HG03097 (cell line): ENCODE results near the gene LRRN3.
"Not testable (repeated sequence)": the region's sequence is repeated elsewhere in the genome, so short reads cannot be mapped to it uniquely, and the experiment has no call there.

Source experiments
- ATAC-seq: cut with Tn5 transposase; IDR thresholded peaks from one replicate; pipeline ENCODE4 v1.9.1; 2021; ENCODE audit not compliant: unreplicated experiment, low FRiP score

The LRRN3 gene

DNA sequence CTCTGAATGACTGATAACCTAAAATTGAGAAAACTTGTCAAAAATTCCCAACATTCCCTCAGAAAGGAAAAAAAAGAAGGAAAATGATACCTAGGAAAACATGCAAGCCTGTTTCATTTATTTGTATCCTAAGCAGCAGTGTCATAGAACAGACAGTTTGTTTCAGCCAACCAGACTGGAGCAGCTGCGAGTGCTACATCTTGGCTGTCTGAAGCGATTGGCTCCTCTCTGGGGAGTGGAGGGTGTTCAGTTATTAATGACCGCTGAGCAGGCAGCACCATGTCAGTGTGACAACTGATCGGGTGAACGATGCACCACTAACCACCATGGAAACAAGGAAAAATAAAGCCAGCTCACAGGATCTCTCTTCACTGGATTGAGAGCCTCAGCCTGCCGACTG is at the start of gene LRRN3:
Gene LRRN3, plus strand, starts transcription at position 282 of the 400 bp plus-strand sequence. CDS start 31,646 bp downstream, outside the sequence.
- ATAC-seq = no peak

DNA sequence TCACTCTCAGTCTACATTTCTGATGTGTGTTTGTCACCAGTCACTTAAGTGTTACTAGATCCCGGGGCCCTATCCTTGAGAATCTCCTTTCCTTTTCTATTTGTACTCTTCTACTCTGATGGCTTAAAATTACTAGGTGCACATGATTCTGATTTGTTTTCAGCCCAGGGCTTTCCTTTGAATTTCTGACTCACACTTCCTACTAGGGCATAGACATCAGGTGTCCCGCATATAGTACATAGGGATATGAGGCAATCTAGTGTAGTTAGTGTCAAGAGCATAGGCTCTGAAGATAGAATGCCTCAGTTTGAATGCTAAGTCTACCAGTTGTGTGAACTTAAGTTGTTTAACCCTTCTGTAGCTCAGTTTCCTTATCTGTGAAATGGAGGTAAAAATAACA is 49.4 kb upstream of the LRRN3 start:
- no peak for ATAC-seq

DNA sequence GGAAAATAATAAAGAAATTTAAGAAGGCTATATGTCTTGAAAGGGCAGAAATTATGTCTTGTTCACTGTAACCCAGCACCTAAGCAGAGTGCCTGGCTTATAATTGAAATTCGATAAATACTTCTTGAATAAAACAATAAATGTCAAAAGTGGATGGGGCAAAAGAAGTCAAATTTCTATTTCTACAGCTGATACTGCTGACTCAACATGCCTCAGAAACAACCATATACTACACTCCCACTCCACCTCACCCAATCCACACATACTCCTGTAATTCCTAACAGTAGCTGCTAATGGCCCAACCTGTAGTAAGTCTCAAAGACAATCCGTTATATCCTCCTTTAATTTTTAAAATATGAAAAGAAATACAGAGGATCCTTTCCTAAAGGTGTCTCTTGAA is 48.1 kb upstream of the LRRN3 start:
- no peak for ATAC-seq

DNA sequence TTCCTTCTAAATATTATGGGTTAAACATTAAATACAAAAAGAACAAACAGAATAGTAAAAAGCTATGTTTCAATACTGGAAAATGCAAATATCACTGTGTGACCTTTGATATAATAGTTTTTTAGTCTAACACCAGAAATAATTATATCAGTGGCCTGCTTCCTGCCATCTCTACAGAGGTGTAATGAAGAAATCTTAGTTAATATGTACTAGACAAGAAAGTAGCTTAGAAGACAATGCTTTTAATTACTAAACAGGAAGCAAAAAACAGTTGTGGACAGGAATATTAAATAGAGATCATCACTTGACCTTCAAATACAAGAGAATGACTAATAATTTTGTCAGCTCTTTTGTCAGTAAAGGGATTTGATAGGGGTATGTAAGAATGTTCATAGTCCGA is 47.4 kb upstream of the LRRN3 start:
- peak; percentile 98 for ATAC-seq

DNA sequence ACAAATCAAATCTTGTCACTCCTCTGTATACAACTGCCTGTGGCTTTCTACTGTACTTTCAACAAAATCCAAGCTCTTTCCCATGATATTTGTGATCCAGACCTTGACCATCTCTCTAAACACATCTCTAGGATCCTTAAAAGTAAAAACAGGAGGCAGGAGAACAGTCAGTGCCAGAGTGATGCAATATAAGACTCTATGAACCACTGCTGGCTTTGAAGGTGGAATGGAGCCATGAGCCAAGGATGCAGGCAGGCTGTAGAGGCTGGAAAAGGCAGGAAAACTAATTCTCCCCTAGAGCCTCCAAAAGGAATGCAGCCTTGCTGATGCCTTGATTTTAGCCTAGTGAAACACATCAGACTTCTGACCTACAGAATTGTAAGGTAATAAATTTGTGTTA is 45.5 kb upstream of the LRRN3 start:
- ATAC-seq = no peak

DNA sequence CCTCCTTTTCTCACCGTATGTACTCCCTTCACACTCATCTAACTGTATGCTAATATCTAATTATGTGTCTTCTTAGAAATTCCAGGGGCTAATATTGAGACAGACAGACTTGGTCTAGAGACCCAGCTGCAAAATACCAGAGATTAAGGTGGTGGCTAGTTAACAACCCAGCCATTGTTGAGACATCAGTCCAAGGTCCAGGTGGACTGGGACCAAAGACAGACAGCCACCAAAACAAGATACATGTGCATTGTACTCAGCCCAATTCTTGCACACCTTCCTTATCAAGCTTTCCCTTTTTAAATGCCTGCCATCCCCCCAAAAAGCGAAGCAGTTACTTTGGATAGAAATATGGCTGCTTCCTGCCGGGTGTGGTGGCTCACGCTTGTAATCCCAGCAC is 43.3 kb upstream of the LRRN3 start:
- ATAC-seq = no peak

DNA sequence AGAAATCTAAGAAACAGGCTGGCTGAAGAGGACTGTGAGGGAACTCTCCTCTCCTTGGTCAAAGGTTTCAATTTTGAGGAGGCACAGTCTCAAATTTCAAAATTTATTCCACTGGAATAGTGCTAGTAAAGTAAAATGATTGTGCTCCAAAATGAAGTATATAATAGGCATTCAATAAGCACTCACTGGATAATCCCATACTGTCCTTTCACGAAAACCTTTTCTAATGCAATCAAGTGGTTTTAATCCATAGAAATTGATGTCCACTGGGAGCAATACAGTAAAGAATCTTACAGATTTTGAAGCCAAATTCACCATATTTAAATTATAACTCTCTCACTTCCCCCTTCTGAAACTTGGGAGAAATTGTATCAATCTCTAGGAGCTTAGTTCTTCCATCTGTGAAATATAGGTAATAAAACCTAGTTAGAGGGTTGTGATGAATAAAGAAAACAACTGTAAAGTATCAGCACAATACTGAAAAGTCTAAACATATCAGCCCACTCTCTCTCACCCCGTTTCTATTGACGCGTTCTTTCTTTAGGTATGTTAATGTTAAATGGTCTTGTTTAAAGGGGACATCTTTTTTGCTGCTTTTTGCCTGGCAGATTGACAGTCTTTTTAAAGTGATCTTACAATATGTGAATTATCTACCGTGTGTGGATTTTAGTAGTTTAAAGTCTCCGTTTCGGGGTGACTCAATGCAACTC is 40.8 kb upstream of the LRRN3 start:
- ATAC-seq = no peak

DNA sequence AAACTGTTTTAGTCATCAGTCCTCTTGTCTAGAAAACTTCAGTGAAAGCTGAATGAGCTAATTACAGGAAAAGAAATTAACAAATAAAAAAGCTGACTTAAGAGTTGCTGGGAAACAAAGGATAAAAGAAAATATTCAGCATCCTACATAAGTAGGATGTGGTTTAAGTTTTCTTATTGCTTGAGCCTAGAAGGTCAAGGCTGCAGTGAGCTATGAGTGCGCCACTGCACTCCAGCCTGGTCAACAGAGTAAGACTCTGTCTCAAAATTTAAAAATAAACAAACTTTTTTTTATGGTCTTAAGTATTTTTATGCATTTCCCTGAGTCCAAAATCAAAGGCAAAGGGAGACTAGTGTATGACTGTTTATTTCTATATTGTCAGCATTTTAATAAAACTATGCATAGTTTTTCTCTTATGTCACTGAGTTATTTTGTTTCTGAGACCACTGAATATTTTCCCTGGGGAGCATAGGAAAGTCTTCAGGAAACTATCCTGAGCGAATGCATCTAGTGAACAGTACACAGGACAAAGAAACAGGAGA is 40.0 kb upstream of the LRRN3 start:
- ATAC-seq = no peak

DNA sequence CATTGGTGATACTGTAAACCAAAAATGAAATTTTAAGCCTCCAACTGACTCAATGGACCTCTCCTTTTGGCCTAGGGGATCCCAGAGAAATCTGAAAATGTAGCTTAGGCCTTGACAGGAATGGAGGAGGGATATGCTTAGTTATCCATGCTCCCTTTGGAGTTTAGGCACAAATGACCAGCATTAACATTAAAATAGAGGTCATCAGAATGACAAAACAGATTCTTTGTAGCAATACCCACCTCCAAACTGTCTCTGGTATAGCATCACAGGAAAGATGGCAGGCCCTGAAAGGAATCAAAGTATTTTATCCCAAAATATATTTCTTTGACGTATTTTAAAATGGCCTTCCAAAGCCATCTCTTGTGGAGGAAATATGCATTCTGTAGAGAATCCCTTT is 39.1 kb upstream of the LRRN3 start:
- ATAC-seq = no peak

DNA sequence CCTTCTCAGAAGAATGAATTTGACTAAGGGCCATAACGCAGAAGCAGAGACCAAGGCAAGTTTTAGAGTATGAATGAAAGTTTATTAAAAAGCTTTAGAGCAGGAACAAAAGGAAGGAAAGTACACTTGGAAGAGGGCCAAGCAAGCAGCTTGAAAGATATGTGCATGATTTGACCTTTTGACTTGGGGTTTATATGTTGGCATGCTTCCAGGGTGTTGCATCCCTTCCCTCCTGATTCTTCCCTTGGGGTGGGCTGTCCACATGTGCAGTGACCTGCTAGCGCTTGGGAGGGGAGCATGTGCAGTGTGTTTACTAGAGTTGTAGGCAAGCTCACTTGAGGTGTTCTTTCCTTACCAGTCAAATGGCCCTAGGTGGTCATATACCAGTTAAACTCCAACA is 37.9 kb upstream of the LRRN3 start:
- ATAC-seq = no peak

DNA sequence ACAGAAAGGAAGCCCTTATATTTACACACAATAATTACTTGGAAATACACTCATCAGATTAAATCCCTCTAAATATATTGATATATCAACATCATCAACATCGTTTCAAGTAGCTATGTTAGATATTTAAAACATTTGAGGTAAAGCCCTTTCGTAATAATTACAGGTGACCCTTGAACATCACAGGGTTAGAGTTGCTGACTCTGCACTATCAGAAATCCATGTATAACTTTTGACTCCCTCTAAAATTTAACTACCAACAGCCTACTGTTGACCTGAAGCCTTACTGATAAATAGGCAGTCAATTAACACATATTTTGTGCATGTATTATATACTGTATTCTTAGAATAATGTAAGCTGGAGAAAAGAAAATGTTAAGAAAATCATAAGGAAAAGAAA is 34.6 kb upstream of the LRRN3 start:
- no peak for ATAC-seq

DNA sequence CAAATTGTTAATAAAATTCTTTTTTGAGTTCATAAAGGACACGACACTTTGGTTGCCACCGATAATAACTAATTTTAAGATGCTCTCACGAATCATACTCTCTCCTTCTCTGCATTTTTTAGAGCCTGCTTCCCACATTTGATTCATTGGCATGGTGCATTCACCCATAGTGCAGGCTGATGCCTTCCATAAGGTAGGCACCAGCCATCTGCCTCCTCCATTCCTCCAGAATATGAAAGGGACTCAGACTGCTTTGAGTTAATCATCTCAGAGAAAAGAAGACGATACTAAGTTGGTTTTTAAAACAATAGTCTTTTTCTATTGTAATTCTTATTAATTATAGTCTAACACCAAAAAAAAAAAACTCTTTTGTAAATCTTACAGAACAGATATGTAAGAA is 33.9 kb upstream of the LRRN3 start:
- ATAC-seq = no peak

DNA sequence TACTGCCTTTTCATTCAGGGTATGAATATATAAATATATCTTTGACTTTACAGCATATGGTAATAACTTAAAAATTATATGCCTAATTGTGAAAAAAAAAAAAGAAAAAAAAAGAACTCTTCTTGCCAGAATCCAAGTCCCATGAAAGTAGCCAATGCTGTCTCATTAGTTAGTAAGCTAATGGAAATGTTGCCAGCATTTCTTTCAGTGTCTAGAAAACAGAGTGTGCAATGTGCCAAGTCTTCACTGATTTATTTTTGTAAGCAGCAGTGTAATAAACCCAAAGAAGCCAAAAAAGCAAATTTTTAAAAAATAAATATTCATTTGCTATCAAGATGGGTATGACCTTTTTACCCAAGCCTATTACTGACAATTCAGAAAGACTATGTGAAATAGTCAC is 31.1 kb upstream of the LRRN3 start:
- ATAC-seq = no peak

DNA sequence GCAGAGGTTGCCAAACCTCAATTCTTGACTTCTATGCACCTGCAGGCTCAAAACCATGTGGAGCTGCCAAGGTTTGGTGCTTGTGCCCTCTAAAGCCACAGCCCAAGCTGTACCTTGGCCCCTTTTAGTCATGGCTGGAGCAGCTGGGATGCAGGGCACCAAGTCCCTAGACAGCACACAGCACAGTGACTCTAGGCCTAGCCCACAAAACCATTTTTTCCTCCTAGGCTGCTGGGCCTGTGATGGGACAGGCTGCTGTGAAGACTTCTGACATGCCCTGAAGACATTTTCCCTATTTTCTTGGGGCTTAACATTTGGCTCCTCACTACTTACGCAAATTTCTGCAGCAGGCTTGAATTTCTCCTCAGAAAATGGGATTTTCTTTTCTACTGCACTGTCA is 27.8 kb upstream of the LRRN3 start:
- no peak for ATAC-seq

DNA sequence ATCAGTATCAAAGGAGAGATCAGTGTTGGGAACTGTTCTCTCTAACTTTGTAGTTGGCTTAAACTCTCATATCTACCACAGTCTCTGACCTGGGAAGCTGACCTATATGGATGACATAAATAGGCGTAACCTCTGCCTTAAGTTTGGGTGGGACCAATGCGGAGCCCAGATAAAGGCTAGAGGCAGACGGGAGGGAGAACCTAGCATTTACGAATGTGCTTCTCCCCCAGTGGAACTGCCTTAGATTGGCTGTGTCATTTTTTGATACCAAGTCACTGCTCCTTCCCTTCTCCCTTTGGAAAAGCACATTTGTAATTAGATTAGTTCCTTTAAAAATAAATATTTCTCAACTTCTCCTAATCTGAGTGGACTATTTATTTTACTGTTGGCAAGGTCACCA is 23.7 kb upstream of the LRRN3 start:
- ATAC-seq = no peak

DNA sequence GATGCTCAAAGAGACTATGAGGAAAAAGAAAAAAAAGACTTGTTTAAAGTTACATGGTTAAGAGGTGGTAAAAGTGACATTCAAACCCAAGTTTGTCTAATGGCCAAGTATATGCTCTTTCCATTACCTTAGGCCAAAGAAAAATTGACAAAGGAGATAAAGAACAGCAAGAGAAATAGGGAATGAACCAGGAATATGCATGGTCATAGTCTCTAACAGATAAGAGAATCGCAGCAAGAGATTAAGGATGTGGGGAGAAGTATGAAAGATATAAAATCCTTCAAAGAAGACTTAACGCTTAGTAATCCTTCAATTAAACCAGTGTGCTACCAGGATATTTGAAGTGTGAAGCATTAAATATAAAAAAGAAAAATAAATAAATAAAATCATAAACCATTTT is 23.2 kb upstream of the LRRN3 start:
- ATAC-seq = no peak

DNA sequence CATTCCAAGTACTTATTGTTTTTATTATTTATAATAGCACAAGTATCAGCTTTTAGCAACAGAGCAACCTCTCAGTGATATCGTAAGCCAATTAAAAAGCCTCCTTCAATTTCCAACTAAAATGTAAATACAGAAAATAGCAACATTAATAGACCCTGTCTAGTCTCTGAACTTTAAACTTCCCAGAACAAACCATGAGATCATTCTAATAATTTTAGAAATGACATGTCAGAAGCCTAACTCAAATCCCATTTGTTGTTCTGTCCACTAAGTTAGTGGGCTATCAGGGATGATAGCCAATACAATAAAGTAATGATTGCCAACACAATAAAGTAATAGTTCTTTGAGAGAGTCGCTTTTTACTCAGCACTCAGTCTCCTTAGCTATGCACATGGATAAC is 22.3 kb upstream of the LRRN3 start:
- ATAC-seq = no peak

DNA sequence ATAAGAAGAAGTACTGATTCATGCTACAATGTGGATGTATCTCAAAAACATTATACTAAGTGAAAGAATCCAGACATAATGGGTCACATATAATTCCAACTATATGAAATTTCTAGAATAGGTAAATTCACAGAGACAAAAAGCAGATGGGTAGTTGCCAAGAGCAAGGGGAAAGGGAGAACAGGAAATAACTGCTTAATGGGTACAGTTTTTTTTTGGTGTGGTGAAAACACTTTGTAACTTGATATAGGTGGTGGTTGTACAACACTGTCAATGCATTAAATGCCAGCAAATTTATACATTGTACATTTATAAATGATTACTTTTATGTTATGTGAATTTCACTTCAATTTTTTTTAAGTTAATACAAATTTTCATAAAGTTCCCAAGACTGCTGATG is 19.4 kb upstream of the LRRN3 start:
- ATAC-seq = no peak

DNA sequence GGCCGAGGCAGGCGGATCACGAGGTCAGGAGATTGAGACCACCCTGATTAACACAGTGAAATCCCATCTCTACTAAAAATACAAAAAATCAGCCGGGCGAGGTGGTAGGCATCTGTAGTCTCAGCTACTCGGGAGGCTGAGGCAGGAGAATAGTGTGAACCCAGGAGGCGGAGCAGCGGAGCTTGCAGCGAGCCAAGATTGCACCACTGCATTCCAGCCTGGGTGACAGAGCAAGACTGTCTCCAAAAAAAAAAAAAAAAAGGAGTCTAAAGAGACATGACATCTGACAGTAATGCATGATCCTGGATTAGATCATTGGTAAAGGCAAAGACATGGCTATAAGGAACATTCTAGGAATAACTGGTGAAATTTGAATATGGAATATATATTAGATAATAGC is 18.3 kb upstream of the LRRN3 start:
- ATAC-seq = not testable (repeated sequence)

DNA sequence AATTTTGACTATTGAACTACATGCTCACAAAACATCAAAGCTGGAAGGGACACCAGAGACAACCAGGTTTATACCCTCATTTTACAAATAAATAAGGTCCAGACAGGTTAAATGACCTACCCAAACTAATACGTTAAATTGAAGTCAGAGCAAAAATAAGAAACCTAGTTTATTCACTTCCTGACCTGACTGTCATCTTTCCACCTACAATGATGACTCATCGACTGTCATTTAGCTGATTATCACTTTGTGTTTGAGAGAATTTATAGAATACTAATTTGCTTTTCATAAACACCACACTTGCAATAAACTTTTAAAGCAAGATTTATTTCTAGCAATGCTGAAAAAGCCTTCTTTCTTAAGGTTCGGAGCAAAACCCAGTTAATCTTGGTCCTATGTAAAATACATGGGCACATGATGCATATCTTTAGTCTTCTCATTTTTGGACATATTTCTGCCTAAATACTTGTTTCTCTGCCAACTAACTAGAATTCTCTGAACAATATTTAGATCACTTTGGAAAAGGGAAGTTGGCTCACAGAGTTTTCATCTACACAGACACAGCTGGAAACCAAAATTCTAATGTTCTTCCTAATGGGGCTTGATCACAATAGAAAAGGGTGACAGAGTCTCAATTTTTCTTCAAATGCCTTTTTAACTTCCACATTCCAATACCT is 16.7 kb upstream of the LRRN3 start:
- ATAC-seq = no peak

DNA sequence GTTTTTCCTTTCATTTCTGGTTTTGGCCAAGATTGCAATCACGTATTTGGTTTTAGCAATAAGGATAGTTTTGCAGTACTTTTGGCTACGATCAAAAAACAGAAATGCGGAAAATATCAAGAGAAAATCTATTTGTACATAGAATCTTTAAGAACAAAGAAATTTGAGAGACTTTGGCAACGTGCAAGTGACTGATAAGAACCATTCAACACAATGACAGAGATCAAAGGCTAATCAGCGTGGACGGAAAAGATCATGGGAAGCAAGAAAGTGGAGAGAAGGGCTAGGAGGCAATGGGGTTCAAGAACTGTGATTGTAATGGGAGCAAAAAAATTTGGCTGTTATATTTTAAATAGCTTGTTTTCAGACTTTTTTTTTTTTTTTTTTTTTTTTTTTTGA is 16.2 kb upstream of the LRRN3 start:
- no peak for ATAC-seq

DNA sequence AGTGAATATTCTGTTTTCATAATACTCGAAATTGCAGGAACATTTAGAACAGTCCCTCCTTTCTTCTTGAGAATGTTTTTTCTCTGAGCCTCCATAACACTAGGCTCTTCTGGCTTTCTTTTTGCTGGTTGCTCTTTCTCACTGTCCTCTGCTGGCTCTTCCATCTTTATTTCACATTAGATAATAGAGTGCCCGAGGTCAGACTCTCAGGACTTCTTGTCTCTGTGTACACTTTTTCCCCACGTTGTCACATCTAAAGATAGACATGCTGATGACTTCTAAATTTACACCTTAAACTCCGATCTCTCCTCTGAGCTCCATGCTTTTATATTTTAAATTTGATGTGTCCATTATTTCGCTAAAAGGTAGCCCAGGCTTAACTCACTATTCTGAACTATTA is 15.4 kb upstream of the LRRN3 start:
- ATAC-seq = no peak
